ENCODE measurements around the gene URGCP.

URGCP gene

GRCh38 chr7:43895847-43896415, 10.5 kb downstream of the URGCP start:
- DNase-seq (no peak), ATAC-seq (ENCODE audit: insufficient read depth, low read depth) (no peak)
- H2AFZ ChIP-seq (ENCODE audit: low read depth, low read length): no peak overlapping the region
- H3K4me2 ChIP-seq (ENCODE audit: insufficient read depth, low read length): no peak overlapping the region
- H3K36me3 ChIP-seq (ENCODE audit: insufficient read depth, low read length): no peaks in the 10 kb centered on the region
- no peak overlapping the region for H3K9ac ChIP-seq (ENCODE audit: low read depth, low read length)
- TF ChIP-seq EZH2 (IDR thresholded peaks at IDR 0.05; ENCODE audit: borderline replicate concordance, low read depth, low read length, severe bottlenecking): no peak
- TF ChIP-seq CTCF (IDR thresholded peaks at IDR 0.05; ENCODE audit: borderline replicate concordance, extremely low read depth, low read length, poor library complexity, severe bottlenecking): no peak
- H3K27ac ChIP-seq (ENCODE audit: low read length): no peak overlapping the region
- H3K27me3 ChIP-seq (ENCODE audit: insufficient read depth, low read length, poor library complexity): no peaks in the 10 kb centered on the region
- no peaks in the 10 kb centered on the region for H3K9me3 ChIP-seq (ENCODE audit: insufficient read depth, low read length, severe bottlenecking)
- peaks cover 94% of the 10 kb centered on the region for H3K79me2 ChIP-seq (ENCODE audit: insufficient read depth, low read length)
- H3K4me1 ChIP-seq (ENCODE audit: insufficient read depth, low read length): no peaks in the 10 kb centered on the region
- no peak overlapping the region for H3K4me3 ChIP-seq (ENCODE audit: low read depth in 1 of 2, low read length in 2 of 2)
- peaks cover 32% of the 10 kb centered on the region; the same call in 1 of the 2 replicates for H4K20me1 ChIP-seq (ENCODE audit: insufficient read depth, low read length)

GRCh38 chr7:43891069-43891955, 15.1 kb downstream of the URGCP start:
- Histone ChIP-seq H3K9me3 (ENCODE audit: insufficient read depth, low read length, severe bottlenecking) (no peaks in the 10 kb centered on the region), H3K9ac (ENCODE audit: low read depth, low read length) (no peak overlapping the region), H3K27ac (ENCODE audit: low read length) (no peak overlapping the region), H3K4me1 (ENCODE audit: insufficient read depth, low read length) (no peaks in the 10 kb centered on the region), H3K27me3 (ENCODE audit: insufficient read depth, low read length, poor library complexity) (no peaks in the 10 kb centered on the region), H3K79me2 (ENCODE audit: insufficient read depth, low read length) (peaks cover 84% of the 10 kb centered on the region), H4K20me1 (ENCODE audit: insufficient read depth, low read length) (peaks cover 32% of the 10 kb centered on the region; the same call in 1 of the 2 replicates), H3K4me3 (ENCODE audit: low read depth in 1 of 2, low read length in 2 of 2) (no peak overlapping the region), H3K36me3 (ENCODE audit: insufficient read depth, low read length) (peaks cover 4% of the 10 kb centered on the region; the same call in 1 of the 2 replicates), H2AFZ (ENCODE audit: low read depth, low read length) (no peak overlapping the region), H3K4me2 (ENCODE audit: insufficient read depth, low read length) (no peak overlapping the region)
- DNase-seq: no peak
- TF ChIP-seq CTCF (IDR thresholded peaks at IDR 0.05; ENCODE audit: borderline replicate concordance, extremely low read depth, low read length, poor library complexity, severe bottlenecking) (no peak), EZH2 (IDR thresholded peaks at IDR 0.05; ENCODE audit: borderline replicate concordance, low read depth, low read length, severe bottlenecking) (no peak)
- ATAC-seq (ENCODE audit: insufficient read depth, low read depth): no peak

- no peak overlapping the region for H3K27ac ChIP-seq (ENCODE audit: low read length)
- ATAC-seq (ENCODE audit: insufficient read depth, low read depth) (no peak), DNase-seq (no peak)
- H3K79me2 ChIP-seq (ENCODE audit: insufficient read depth, low read length): peaks cover 75% of the 10 kb centered on the region
- no peaks in the 10 kb centered on the region for H3K9me3 ChIP-seq (ENCODE audit: insufficient read depth, low read length, severe bottlenecking)
- no peak overlapping the region for H3K4me3 ChIP-seq (ENCODE audit: low read depth in 1 of 2, low read length in 2 of 2)
- no peaks in the 10 kb centered on the region for H3K4me1 ChIP-seq (ENCODE audit: insufficient read depth, low read length)
- TF ChIP-seq CTCF (IDR thresholded peaks at IDR 0.05; ENCODE audit: borderline replicate concordance, extremely low read depth, low read length, poor library complexity, severe bottlenecking): no peak
- TF ChIP-seq EZH2 (IDR thresholded peaks at IDR 0.05; ENCODE audit: borderline replicate concordance, low read depth, low read length, severe bottlenecking): no peak
- H4K20me1 ChIP-seq (ENCODE audit: insufficient read depth, low read length): peaks cover 32% of the 10 kb centered on the region; the same call in 1 of the 2 replicates
- H2AFZ ChIP-seq (ENCODE audit: low read depth, low read length): no peak overlapping the region
- H3K36me3 ChIP-seq (ENCODE audit: insufficient read depth, low read length): peaks cover 11% of the 10 kb centered on the region
- H3K4me2 ChIP-seq (ENCODE audit: insufficient read depth, low read length): no peak overlapping the region
- H3K9ac ChIP-seq (ENCODE audit: low read depth, low read length): no peak overlapping the region
- no peaks in the 10 kb centered on the region for H3K27me3 ChIP-seq (ENCODE audit: insufficient read depth, low read length, poor library complexity)
These were observed 15.9 kb downstream of the URGCP start for GRCh38 chr7:43890468-43890867.
